Adrenal gland (tissue), 12 donors: ENCODE data around the gene IFNAR1. TPM values are rescaled to one million over a fixed set of nuclear protein-coding genes. Genes with fewer than 3 reads are reported as not detected.

ENCODE experiments used
- DNase-seq, 7 donors: peaks; one replicate each; pipeline ENCODE4 v3.0.0-alpha.2; 2019 to 2020
- H3K27ac ChIP-seq, 5 donors: fragments of 200-600 bp; sonication (generic) in 4 of 5; 1 replicate in 3 of 5; 2 replicates in 2 of 5; pipeline versions ENCODE4 v1.5.1 to v1.8.0; 2016 to 2020; ENCODE audit warnings: mild to moderate bottlenecking in 1 of 5
- H3K27me3 ChIP-seq: fragments of 200-600 bp; 2 replicates; pipeline ENCODE4 v1.8.0; 2021
- H3K36me3 ChIP-seq, 2 donors: fragments of 200-600 bp; replicated peaks in 1 of 2; 1 replicate in 1 of 2; 2 replicates in 1 of 2; pipeline versions ENCODE4 v1.5.1 to v1.8.0; 2018 to 2022
- H3K4me1 ChIP-seq, 2 donors: fragments of 200-600 bp; replicated peaks in 1 of 2; 1 replicate in 1 of 2; 2 replicates in 1 of 2; pipeline versions ENCODE4 v1.5.1 to v1.8.0; 2018 to 2021
- H3K4me3 ChIP-seq, 4 donors: fragments of 200-600 bp; sonication (generic) in 3 of 4; one replicate each; pipeline ENCODE4 v1.5.1; 2016 to 2018
- H3K9me3 ChIP-seq, 3 donors: fragments of 200-600 bp; sonication (generic) in 1 of 3; replicated peaks in 1 of 3; 1 replicate in 2 of 3; 2 replicates in 1 of 3; pipeline versions ENCODE4 v1.5.1 to v1.8.0; 2016 to 2021
- POLR2A ChIP-seq, 2 donors: fragments of 450-650 bp; IDR thresholded peaks; one replicate each; pipeline ENCODE4 v1.6.1; 2017; ENCODE audit warnings: antibody characterized with exemption in 2 of 2, mild to moderate bottlenecking in 2 of 2, moderate library complexity in 1 of 2
- WGBS, 4 donors: extraction: QIAGEN DNeasy Blood & Tissue Kit in 2 of 4; methylation state at CpG; one replicate each; pipeline versions ENCODE4 v1.1.5 to v1.1.7; 2013 to 2017; 5-methylcytosine and 5-hydroxymethylcytosine counted together
- intact Hi-C, 2 donors: fragments of 100-400 bp; cut with DNase I; formaldehyde crosslinking; loops; one replicate each; pipeline versions ENCODE4 v1.14.1 to v1.15.0; 2022 to 2023
- polyA plus RNA-seq, 3 donors: library from polyadenylated mRNA; stranded (reverse); fragments of 200-250 nt in 2 of 3; fragments of 350-450 nt in 1 of 3; fragmentation: Illumina TruSeq in 1 of 3; extraction: RNeasy Lipid Tissue Mini Kit (QIAGEN cat#74804) in 1 of 3; gene quantifications; one replicate each; pipeline ENCODE4 v1.2.3, GENCODE V29; 2013 to 2014
- total RNA-seq, 9 donors: library from RNA; depleted of rRNA in 4 of 9; stranded (reverse); fragments of >200 nt in 4 of 9; fragments of 120-200 nt in 1 of 9; fragmentation: NEBNext Ultra II Directional in 1 of 9; extraction: Animal tissue kit (Norgen Biotek cat#: 25700) in 1 of 9; gene quantifications; one replicate each; pipeline versions ENCODE4 v1.1.0 to v1.2.4, GENCODE V29; 2013 to 2023
- TF ChIP-seq, protein P1 (sequence below), 6 experiments: fragments of 450-650 bp in 4 of 6; fragments of 200-600 bp in 2 of 6; sonication (generic) in 1 of 6; IDR thresholded peaks; 1 replicate in 5 of 6; 2 replicates in 1 of 6; pipeline versions ENCODE4 v1.5.1 to v1.8.0; 2016 to 2021; ENCODE audit warnings: antibody characterized with exemption in 6 of 6, mild to moderate bottlenecking in 2 of 6, moderate library complexity in 1 of 6
- donor health status: healthy with polysubstance abuse.
- donor health status: Bipolar disorder and iron deficiency.
- donor health status: DM: yes; HTN: yes; CAD: no.
- donor health status: DM: no; HTN: no; CAD: no.
- donor health status: DM: no; HTN: no; CAD: no.
- donor health status: DM: yes; HTN: yes; CAD: no.

IFNAR1 gene
- total and polyA plus RNA-seq, 12 donors: 7.3 to 71.2 (median 32.8) TPM

- no peaks in the 10 kb centered on the region for H3K27me3 ChIP-seq
- H3K9me3 ChIP-seq: no peaks in the 10 kb centered on the region
- DNase-seq: no peak
- 87 to 93% (median 91%) methylated on average over 8 of the region's 8 CpGs for WGBS, 4 donors
- intact Hi-C loops: no loop called here
- no peak overlapping the region for H3K4me3 ChIP-seq
- no peak for TF ChIP-seq POLR2A (IDR thresholded peaks at IDR 0.05)
- TF ChIP-seq, protein P1, sequence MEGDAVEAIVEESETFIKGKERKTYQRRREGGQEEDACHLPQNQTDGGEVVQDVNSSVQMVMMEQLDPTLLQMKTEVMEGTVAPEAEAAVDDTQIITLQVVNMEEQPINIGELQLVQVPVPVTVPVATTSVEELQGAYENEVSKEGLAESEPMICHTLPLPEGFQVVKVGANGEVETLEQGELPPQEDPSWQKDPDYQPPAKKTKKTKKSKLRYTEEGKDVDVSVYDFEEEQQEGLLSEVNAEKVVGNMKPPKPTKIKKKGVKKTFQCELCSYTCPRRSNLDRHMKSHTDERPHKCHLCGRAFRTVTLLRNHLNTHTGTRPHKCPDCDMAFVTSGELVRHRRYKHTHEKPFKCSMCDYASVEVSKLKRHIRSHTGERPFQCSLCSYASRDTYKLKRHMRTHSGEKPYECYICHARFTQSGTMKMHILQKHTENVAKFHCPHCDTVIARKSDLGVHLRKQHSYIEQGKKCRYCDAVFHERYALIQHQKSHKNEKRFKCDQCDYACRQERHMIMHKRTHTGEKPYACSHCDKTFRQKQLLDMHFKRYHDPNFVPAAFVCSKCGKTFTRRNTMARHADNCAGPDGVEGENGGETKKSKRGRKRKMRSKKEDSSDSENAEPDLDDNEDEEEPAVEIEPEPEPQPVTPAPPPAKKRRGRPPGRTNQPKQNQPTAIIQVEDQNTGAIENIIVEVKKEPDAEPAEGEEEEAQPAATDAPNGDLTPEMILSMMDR (IDR thresholded peaks at IDR 0.05): no peak
- H3K4me1 ChIP-seq: peaks cover 0 to 13% of the 10 kb centered on the region in 2 donors
- no peak overlapping the region for H3K27ac ChIP-seq
- H3K36me3 ChIP-seq: peaks cover 0 to 36% of the 10 kb centered on the region in 2 donors
Measured at GRCh38 chr21:33357177-33357576, 32.4 kb downstream of the IFNAR1 start.

- WGBS, 4 donors: 61 to 73% (median 68%) methylated on average over 4 of the region's 4 CpGs
- no peak for TF ChIP-seq POLR2A (IDR thresholded peaks at IDR 0.05)
- TF ChIP-seq, protein P1 (IDR thresholded peaks at IDR 0.05): no peak
- H3K27ac ChIP-seq: peak overlapping the region in 1 of 5 donors; percentile 45
Measured at GRCh38 chr21:33359446-33359845, 34.7 kb downstream of the IFNAR1 start.

GRCh38 chr21:33360281-33360680 lies 35.5 kb downstream of the IFNAR1 start:
- H3K9me3 ChIP-seq: no peaks in the 10 kb centered on the region
- H3K4me3 ChIP-seq: no peak overlapping the region
- H3K27me3 ChIP-seq: no peaks in the 10 kb centered on the region
- WGBS, 4 donors: 64 to 68% (median 65%) methylated on average over 6 of the region's 6 CpGs
- intact Hi-C loops: loop anchor here in 1 of 2 donors (10.0 kb wide), 1 partner anchor 75 kb away; no protein-coding TSS in a partner anchor
- TF ChIP-seq POLR2A (IDR thresholded peaks at IDR 0.05): no peak
- TF ChIP-seq, protein P1 (IDR thresholded peaks at IDR 0.05): no peak
- DNase-seq: peak in 1 of 7 donors; percentile 23
- H3K27ac ChIP-seq: peak overlapping the region in 2 of 5 donors; percentile 10 to 77
- peaks cover 0 to 13% of the 10 kb centered on the region in 2 donors for H3K4me1 ChIP-seq
- peaks cover 0 to 20% of the 10 kb centered on the region in 2 donors for H3K36me3 ChIP-seq

More at GRCh38 chr21:33359446-33359845, 34.7 kb downstream of the IFNAR1 start:
- intact Hi-C loops: no loop called here
- Histone ChIP-seq H3K27me3 (no peaks in the 10 kb centered on the region), H3K4me1 (peaks cover 0 to 13% of the 10 kb centered on the region in 2 donors), H3K36me3 (peaks cover 0 to 28% of the 10 kb centered on the region in 2 donors), H3K9me3 (no peaks in the 10 kb centered on the region), H3K4me3 (no peak overlapping the region)
- DNase-seq: no peak

DNA sequence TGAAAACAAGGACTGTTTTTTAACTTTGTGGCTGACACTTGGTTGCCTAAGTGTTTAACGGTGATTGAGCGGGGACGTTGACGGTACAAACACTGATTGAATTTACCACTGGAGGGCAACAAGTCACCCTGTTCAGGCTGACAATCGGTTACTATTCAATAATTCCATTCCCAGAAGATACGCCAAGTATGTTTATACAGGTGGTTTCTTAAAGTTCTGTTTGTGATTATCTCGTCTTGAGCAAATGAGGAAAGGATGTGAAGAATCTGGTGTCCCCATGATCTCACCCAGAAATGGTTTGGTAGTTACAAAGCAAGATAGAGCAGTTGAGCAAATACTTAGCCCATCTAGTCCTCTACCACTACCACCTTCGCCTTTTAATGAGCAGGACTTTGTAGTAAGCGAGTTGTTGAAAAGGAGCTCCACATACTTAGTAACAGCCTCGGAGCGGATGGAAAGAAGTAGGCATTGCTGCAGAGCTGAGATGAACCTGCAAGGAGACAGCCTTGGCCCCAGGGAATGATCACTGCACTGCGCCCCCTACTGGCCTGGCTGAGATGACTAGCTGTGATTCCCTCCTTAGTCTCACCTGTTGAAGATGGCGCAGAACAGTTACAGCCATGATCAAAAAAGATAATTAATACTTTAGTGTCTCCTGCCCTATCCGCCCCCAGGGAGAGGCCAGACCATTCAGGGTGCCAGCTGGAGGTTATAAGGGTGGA lies 36.3 kb downstream of the IFNAR1 start:
- DNase-seq: peak; percentile 69 to 90 (median 77)
- TF ChIP-seq POLR2A (IDR thresholded peaks at IDR 0.05): no peak
- TF ChIP-seq, protein P1 (IDR thresholded peaks at IDR 0.05): peak; percentile 73 to 90 (median 82)

More for the DNA sequence above, 36.3 kb downstream of the IFNAR1 start:
- WGBS, 4 donors: 19 to 31% (median 22%) methylated on average over 14 of the region's 14 CpGs
- Histone ChIP-seq H3K27me3 (no peaks in the 10 kb centered on the region), H3K4me1 (peaks cover 0 to 13% of the 10 kb centered on the region in 2 donors), H3K4me3 (peak overlapping the region in 1 of 4 donors; percentile 39), H3K27ac (peak overlapping the region in 3 of 5 donors; percentile 2 to 77 (median 10)), H3K9me3 (no peaks in the 10 kb centered on the region), H3K36me3 (peaks cover 0 to 12% of the 10 kb centered on the region in 2 donors)
- intact Hi-C loops: loop anchor here in 1 of 2 donors (10.0 kb wide), 1 partner anchor 74 kb away; no protein-coding TSS in a partner anchor
